HG03064 (cell line): Measurements from ENCODE around the gene AQR.
"Not testable (repeated sequence)": the region's sequence is repeated elsewhere in the genome, so short reads cannot be mapped to it uniquely, and the experiment has no call there.

ENCODE experiments used
- ATAC-seq: cut with Tn5 transposase; IDR thresholded peaks from one replicate; pipeline ENCODE4 v1.9.1; 2021; ENCODE audit warnings: low read depth; ENCODE audit not compliant: unreplicated experiment

Gene AQR

GRCh38 chr15:34969340-34970097, at the start of gene AQR:
TSS of gene AQR (minus strand) at chr15:34969742. CDS start at chr15:34969613, 129 bp downstream.
- peak; percentile 93 for ATAC-seq

GRCh38 chr15:35014241-35014640, 44.7 kb upstream of the AQR start:
- no peak for ATAC-seq

GRCh38 chr15:35013370-35013769, 43.8 kb upstream of the AQR start:
- no peak for ATAC-seq

- ATAC-seq = no peak
Observed at GRCh38 chr15:35007397-35007796, 37.9 kb upstream of the AQR start.

- ATAC-seq = no peak
Observed at GRCh38 chr15:35005933-35006332, 36.4 kb upstream of the AQR start.

GRCh38 chr15:35003928-35004327, 34.4 kb upstream of the AQR start:
- no peak for ATAC-seq

- ATAC-seq = no peak
Observed at GRCh38 chr15:35000511-35000910, 31.0 kb upstream of the AQR start.

- no peak for ATAC-seq
Observed at GRCh38 chr15:34999906-35000305, 30.4 kb upstream of the AQR start.

- no peak for ATAC-seq
Observed at GRCh38 chr15:34994925-34995324, 25.4 kb upstream of the AQR start.

- ATAC-seq = peak; percentile 87
Observed at GRCh38 chr15:34993877-34994276, 24.3 kb upstream of the AQR start.

- no peak for ATAC-seq
Observed at GRCh38 chr15:34993412-34993811, 23.9 kb upstream of the AQR start.

- ATAC-seq = peak; percentile 67
Observed at GRCh38 chr15:34988027-34988902, 18.7 kb upstream of the AQR start, which contains the start of gene ZNF770. TSS of gene ZNF770 (minus strand) at chr15:34988287. CDS start at chr15:34983434, 4,853 bp downstream.

GRCh38 chr15:34987609-34988026, 18.1 kb upstream of the AQR start:
- ATAC-seq = no peak

GRCh38 chr15:34986771-34987480, 17.4 kb upstream of the AQR start:
- no peak for ATAC-seq

GRCh38 chr15:34986326-34986725, 16.8 kb upstream of the AQR start:
- ATAC-seq = no peak

GRCh38 chr15:34984889-34985630, 15.5 kb upstream of the AQR start:
- no peak for ATAC-seq

GRCh38 chr15:34976743-34977142, 7.2 kb upstream of the AQR start:
- ATAC-seq = no peak

- ATAC-seq = no peak
Observed at GRCh38 chr15:34976073-34976472, 6.5 kb upstream of the AQR start.

GRCh38 chr15:34973512-34973911, 4.0 kb upstream of the AQR start:
- ATAC-seq = no peak

- ATAC-seq = not testable (repeated sequence)
Observed at GRCh38 chr15:34970098-34970643, 629 bp upstream of the AQR start.
